Gastroesophageal sphincter (tissue), 3 donors: ENCODE results near the gene HSD17B1.

Experiments
- CTCF ChIP-seq, 4 experiments: fragments of 200-600 bp in 2 of 4; fragments of 450-650 bp in 2 of 4; sonication (generic) in 1 of 4; IDR thresholded peaks; one replicate each; pipeline ENCODE4 v1.5.1; 2017 to 2019; ENCODE audit warnings: antibody characterized with exemption in 4 of 4, mild to moderate bottlenecking in 2 of 4, moderate library complexity in 2 of 4
- EP300 ChIP-seq: sonication (generic); formaldehyde crosslinking; IDR thresholded peaks from one replicate; pipeline ENCODE4 v1.6.1; 2017; ENCODE audit warnings: antibody characterized with exemption, mild to moderate bottlenecking
- POLR2A ChIP-seq, 2 donors: fragments of 450-650 bp; IDR thresholded peaks; one replicate each; pipeline ENCODE4 v1.6.1; 2017; ENCODE audit warnings: antibody characterized with exemption in 2 of 2, mild to moderate bottlenecking in 2 of 2, moderate library complexity in 1 of 2
- POLR2AphosphoS5 ChIP-seq: sonication (generic); formaldehyde crosslinking; IDR thresholded peaks from one replicate; pipeline ENCODE4 v1.6.1; 2017; ENCODE audit warnings: antibody characterized with exemption

GRCh38 chr17:42566883-42567573, 14.3 kb downstream of the HSD17B1 start, which contains the start of gene MLX:
- peak in 1 of 4 experiments; percentile 17 for TF ChIP-seq CTCF (IDR thresholded peaks at IDR 0.05)
- TF ChIP-seq POLR2AphosphoS5: peak; percentile 66
- TF ChIP-seq POLR2A (IDR thresholded peaks at IDR 0.05): peak; percentile 40 to 61
- TF ChIP-seq EP300: no peak
